ENCODE measurements around the gene CANT1.

- TF ChIP-seq EZH2phosphoT487 (IDR thresholded peaks at IDR 0.05; ENCODE audit: low read depth): no peak
- TF ChIP-seq CTCF (IDR thresholded peaks at IDR 0.05; ENCODE audit: low read depth, low read length): no peak
Measured at GRCh38 chr17:78977997-78978973, 31.3 kb downstream of the CANT1 start.

All from OCI-LY3 (cell line).